NCI-H345 (cell line): Measurements from ENCODE around the gene DOCK3.
"Not testable (repeated sequence)": the region's sequence is repeated elsewhere in the genome, so short reads cannot be mapped to it uniquely, and the experiment has no call there.

Source experiments
- DNase-seq: peaks from one replicate; lab custom pipeline; 2025; lab: John Stamatoyannopoulos, UW

The DOCK3 gene

DNA sequence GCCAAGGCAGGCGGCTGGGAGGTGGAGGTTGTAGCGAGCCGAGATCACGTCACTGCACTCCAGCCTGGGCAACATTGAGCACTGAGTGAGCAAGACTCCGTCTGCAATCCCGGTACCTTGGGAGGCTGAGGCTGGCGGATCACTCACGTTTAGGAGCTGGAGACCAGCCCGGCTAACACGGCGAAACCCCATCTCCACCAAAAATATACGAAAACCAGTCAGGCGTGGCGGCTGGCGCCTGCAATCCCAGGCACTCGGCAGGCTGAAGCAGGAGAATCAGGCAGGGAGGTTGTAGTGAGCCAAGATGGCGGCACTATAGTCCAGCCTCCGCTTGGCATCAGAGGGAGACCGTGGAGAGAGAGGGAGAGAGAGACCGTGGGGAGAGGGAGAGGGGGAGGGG is 129.6 kb downstream of the DOCK3 start:
- DNase-seq: not testable (repeated sequence)

DNA sequence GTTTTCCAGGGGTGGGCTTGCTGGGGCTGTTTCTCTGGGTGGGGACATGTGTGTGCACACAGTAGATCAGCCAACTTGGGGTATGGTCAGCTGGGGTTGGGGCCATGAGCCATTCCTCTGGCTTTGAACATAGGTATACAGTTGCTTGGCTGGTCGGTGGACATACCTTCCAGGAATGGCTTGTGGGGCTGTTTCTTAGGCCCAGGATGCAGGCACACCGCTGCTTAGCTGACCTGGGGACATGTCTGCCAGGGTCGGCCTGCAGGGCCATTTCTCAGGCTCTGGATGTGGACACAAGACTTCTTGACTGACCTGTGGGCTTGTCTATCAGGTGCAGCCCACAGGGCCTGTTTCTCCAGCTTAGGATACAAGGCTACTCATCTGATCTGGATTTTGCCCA is 130.6 kb downstream of the DOCK3 start:
- no peak for DNase-seq

DNA sequence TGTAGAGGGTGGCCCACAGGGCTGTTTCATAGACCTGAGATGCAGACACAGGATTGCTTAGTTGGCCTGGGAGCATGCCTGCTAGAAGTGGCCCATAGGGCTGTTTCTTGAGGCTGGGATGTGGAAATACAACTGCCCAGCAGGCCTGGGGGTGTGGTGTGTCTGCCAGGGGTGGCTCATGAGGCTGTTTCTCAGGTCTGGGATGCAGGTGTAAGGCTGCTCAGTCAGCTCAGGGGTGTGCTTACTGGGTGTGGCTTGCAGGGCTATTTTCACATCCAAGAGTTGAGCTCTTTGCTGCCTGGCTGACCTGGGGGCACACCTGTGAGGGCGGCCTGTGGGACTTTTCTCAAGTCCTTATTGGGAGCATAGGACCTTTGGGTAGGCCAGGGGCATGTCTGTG is 131.3 kb downstream of the DOCK3 start:
- DNase-seq: no peak

DNA sequence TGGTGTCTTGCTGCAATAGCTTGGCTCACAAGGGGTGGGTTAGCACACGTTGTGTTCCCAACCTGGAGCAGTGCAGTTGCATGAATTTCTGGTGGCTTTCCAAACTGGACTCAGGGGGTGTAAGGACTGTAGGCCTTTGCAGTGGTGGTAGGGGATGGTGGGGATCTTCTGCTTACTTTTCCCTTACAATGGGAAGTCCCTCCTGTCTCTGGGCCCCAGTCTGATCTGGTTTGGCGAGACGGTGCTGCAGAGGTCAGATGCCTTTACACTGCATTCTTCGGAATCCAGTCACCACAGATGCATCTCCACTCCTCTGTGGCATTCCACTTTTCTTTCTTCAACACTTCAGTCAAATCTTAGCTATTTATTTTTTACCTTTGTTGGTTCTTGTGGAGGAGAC is 132.1 kb downstream of the DOCK3 start:
- no peak for DNase-seq

DNA sequence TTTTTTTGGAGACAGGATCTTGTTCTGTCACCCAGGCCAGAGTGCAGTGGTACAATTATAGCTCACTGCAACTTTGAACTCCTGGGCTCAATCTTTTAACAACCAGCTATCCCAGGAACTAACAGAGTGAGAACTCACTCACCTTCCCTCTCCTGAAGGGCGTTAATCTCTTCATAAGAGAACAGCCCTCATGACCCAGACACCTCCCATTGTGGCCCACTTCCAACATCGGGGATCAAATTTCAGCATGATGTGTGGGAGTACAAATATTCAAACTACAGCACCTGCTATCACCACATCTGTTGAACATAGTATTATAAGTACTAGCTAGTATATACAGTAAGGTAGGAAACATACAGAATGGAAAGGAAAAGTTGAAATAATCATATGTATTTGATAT is 132.5 kb downstream of the DOCK3 start:
- DNase-seq: peak; percentile 73

DNA sequence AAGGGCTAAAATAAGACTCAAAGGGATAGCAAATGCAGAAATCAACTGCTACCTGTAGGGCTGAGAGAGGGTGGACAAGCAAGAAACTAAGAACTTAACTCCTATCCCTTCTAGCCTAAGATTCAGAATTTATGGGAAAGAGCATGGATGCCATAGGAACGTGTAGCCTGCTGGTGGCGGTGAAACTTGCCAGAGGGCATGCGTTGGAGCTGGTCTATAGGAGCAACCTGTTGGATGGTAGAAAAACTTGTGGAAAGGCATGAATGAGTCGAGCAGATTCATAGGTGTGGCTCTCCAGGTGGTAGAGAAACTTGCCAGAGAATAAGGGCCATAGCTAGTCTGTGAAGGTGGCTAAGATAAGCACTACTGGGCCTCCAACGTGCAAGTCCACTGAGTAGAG is 137.2 kb downstream of the DOCK3 start:
- no peak for DNase-seq

DNA sequence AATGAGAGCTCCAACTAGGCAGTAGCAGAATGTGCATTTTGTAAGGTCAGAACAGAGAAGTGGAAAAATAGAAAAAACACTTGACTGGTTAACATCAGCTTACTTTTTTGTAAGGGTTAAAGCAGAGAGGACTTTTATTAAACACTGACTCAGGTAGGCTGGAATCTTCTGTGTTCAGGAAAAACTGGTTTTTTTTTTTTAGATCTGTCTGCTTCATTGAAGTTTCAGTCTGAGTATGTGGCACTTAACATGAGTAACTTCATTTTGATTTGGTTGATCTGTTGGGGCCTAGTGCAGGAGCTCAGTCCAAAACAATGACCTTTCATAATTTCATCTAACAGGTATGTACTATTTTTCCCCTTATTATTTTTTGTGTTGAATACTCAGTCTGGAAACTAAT is 141.1 kb downstream of the DOCK3 start:
- no peak for DNase-seq

DNA sequence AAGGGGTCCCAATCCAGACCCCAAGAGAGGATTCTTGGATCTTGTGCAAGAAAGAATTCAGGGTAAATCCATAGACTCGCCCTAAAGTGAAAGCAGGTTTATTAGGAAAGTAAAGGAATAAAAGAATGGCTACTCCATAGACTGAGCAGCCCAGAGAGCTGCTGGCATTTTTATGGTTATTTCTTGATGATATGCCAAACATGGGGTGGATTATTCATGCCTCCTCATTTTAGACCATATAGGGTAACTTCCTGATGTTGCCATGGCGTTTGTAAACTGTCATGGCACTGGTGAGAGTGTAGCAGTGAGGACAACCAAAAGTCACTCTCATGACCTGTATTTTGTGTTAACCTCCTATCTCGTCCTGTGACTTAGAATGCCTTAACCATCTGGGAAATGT is 142.2 kb downstream of the DOCK3 start:
- no peak for DNase-seq

DNA sequence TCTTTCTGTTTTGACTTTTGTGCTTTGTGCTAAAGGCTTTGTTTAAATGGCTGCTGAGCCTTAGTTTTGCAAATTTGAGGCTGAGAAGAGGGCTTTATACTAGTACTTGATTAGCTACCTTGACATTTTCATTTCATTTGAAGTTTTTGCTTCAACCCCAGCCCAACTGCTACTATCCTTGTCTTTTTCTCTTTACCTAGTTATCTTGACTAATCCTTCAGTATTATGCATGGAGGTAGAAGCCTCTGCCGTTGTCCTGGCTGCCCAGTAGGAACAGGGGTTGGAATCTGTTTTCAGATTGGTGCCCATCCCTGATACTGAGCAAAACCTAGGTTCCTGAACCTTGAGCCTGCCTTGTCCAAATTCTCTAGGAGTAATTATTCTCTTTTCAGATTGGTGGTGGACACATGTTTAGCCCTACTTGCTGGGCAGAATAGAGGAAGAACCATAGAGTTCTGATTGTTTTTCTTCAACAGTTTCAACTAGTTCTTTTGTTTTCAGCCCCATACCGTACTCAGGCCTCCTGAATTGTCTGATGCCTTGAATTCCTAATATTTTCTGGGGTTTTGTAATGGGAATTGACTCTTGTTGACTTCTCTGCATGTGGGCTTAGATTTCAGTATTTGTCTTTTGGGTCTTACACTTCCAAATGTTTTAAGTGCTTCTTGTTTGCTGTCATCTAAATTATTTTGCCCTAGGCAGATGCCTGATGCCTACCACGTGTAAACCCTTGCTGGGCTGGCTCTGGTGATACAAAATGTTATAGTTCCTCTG is 143.2 kb downstream of the DOCK3 start:
- no peak for DNase-seq

DNA sequence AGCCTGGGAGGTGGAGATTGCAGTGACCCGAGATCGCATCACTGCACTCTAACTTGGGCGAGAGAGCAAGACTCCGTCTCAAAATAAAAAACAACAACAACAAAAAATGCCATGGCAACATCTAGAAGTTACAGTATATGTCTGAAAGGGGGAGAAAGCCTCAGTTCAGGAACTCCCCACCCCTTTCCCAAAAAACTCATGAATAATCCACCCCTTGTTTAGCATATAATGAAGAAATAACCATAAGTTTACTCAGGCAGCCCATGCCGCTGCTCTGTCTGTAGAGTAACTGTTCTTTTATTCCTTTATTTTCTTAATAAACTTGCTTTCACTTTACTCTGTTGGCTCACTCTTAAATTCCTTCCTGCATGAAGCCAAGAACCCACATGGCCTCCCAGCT is 145.2 kb downstream of the DOCK3 start:
- DNase-seq: no peak

DNA sequence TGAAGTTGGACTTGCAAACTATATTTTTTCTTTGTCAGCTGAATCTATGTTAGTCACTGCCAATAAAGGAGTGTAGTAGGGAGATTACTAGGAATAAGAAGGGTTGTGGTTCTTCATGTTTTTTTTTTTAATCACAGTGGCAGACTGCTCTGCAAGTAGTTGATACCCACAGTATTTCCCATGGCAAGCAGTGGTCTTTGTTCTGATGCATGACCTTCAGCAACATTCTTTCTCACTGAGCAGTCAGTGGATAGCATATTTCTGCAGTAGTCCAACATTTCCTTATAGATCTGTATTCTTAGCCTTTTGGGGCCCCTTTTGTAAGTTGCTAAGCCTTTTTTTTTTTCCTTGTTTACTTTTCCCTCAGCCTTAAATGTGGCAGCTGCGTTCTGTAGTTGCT is 151.1 kb downstream of the DOCK3 start:
- no peak for DNase-seq

DNA sequence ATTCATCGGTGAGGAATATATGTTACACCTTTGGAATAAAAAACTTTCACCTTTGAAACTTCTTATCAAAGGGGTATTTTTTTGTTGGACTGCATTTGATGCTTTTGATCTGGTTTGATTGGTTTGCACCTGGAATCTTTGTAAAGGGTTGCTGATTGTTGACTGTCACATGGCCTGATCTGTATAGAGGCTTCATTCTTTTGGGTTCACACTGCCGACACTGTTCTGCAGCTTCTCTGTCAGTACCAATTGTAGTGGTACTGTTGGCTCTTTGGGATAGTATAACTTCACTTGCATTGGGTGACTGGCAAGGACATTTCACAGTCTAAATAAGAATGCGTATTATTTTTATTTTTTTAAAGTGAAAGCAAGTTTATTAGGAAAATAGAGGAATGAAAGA is 155.7 kb downstream of the DOCK3 start:
- DNase-seq: no peak

DNA sequence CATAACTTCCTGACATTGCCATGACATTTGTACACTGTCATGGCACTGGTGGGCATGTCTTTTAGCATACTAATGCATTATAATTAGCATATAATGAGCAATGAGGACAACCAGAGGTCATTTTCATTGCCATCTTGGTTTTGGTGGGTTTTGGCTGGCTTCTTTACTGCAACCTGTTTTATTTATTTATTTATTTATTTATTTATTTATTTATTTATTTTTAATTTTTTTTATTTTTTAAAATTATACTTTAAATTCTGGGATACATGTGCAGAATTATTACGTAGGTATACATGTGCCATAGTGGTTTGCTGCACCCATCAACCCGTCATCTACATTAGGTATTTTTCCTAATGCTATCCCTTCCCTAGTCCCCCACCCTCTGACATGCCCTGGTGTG is 156.3 kb downstream of the DOCK3 start:
- not testable (repeated sequence) for DNase-seq

DNA sequence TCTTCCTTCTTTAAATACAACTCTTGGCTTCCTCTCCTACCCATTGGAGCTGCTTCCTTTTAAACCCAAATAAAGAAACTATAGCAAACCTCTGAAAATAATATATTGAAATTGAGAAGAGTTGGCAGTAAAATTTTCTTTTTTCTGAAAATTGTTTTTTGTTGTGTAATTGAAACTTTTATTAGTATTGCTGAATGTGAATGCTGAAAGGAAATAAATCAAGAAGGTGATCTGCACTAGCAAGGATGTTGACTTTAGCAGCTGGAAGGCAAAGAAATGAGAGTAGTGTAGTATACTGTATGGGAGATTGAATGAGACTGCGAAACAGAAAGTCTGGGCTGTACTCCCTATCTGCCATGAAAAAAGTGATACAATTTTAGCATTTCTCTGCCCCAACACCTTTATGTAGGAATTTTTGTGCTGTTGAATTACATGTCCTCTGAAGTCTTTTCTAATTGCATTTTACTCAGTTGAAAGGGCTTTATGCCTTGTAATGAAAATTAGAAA is 166.3 kb downstream of the DOCK3 start:
- DNase-seq: no peak

DNA sequence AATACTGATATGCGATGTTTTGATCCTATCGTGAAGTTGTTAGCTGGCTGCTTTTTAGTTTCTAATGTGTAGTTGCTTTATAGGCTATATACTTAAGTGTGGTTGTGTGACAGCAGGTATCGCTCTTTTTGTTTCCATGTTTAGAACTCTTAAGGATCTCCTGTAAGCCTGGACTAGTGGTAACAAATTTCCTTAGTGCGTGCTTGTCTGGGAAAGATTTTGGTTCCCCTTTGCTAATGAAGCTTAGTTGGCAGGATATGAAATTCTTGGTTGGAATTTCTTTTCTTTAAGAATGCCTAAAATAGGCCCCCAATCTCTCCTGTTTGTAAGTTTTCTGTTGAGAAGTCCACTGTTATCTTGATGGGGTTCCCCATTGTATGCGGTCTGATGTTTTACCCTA is 173.6 kb downstream of the DOCK3 start:
- no peak for DNase-seq

DNA sequence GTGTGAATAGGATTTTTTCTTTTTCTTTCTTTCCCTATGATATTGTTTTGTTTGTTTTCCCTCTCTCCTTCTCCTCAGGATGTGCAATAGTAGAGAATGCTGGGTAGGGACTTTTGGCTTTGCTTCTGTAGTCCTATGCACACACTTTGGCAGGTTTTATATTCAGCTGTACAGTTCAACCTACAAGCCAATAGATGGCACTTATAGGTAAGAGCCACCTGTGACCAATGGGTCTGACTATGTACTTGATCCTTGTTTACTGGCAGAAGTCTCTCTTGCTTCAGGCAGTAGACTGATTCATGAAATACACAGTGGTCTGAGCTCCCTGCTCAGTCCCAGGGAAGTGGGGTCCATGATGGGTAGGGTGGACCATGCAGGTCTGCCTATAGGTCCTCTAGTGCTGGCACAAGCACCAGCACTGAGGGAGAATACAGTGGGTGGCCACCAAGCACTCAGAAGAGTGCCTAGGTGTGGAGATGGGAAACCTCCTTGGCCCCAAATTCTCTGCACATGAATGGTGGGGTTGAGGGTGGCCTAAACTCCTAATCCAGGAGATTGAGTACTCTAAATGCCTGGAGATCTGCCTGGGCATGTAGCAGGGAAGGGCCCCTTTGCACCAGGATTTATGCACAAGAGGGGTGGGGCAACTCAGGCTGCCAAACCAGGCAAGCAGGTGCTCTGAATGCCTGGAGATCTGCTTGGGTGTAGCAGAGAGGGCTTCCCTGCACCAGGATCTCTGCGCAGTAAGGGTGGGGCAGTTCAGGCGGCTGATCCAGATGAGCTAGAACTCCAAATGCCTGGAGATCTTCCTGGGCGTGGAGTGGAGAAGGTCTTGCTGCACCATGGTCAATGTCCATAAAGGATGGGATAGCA is 176.1 kb downstream of the DOCK3 start:
- DNase-seq: no peak

DNA sequence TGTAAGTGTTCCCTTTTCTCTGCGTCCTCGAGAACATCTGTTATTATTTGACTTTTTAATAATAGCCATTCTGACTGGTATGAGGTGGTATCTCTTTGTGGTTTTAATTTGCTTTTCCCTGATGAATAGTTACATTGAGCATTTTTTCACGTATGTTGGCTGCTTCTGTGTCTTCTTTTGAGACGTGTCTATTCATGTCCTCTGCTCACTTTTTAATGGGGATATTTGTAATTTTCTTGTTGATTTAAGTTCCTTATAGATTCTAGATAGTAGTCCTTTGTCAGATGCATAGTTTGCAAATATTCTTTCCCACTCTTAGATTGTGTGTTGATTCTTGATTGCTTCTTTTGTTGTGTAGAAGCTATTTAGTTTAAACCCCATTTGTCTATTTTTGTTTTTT is 179.2 kb downstream of the DOCK3 start:
- no peak for DNase-seq

DNA sequence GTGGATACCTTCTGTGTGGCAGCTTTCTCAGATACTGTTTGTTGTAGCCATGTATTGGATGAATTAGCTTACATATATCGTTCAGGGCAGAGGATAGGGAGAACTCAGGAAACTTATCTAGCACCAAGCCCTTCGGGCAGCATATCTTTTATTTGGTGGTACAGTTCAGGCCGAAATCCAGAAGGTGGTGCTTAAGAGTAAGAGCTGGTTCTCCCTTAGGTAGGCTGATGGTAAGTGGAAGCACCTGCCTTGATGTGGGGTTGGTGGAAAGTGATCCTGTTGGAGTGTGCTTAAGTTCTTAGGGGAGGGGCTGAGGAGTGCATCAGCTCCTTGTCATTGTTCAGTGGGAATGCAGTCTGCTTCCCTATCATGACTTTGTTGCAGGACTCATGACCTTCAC is 187.5 kb downstream of the DOCK3 start:
- DNase-seq: no peak

DNA sequence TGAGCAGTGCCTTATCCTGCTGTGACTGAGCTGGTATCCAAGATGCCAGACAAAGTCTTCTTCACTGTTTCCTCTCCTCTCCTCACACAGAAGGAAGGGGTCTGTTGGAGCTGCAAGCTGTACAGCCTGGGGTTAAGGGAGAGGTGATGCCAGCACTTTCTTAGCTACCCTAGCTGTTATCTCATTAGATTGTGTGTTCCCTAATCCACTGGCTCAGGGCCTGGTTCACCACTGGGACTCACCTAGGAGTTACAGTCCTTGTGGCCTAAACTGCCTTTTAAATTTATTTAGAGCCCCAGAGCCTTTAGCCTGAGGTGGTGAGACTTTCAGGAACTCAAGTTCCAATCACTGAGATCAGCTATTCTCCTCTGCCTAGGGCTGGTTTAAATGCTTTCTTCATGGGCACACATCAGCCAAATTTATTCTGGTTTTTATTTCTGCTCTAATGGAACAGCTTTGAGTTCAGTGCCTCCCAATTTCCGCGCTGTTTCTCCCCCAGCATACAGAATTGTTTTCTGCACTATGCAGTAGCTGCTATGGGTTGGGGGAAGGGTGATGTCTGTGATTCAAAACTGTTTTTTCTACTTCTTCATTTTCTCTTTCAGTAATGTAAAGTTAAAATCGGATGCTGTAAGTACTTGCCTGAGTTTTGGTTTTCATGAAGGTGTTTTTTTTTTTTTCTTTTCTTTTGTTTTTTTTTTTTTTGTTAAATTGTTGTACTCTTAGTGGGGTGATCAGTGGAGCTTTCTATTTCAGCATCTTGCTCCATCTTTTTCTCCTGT is 198.8 kb downstream of the DOCK3 start:
- no peak for DNase-seq

DNA sequence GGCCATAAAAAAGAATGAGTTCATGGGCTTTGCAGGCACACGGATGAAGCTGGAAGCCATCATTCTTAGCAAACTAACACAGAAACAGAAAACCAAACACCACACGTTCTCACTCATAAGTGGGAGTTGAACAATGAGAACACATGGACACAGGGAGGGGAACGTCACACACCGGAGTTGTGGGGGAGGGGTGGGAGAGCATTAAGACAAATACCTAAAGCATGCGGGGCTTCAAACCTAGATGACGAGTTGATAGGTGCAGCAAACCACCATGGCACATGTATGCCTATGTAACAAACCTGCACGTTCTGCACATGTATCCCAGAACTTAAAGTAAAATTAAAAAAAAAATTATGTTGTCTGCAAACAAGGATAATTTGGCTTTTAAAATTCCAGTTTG is 200.1 kb downstream of the DOCK3 start:
- DNase-seq: not testable (repeated sequence)

DNA sequence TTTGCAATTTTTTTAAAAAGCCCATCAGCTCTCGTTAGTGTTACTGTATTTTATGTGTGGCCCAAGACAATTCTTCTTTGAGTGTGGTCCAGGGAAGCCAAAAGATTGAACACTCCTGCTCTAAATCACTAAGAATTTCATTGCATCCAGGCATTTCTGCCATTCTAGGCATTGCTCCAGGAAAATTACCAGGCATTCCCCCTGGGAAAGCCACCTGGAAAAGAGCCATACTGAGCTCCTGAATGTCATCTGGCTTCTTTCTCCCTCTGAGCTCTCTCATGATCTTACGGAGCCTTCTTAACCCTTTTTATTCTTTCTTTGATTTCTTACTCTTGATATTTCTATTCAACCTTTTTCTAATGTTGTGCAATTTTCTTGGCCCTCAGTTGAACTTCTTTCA is 202.2 kb downstream of the DOCK3 start:
- no peak for DNase-seq

DNA sequence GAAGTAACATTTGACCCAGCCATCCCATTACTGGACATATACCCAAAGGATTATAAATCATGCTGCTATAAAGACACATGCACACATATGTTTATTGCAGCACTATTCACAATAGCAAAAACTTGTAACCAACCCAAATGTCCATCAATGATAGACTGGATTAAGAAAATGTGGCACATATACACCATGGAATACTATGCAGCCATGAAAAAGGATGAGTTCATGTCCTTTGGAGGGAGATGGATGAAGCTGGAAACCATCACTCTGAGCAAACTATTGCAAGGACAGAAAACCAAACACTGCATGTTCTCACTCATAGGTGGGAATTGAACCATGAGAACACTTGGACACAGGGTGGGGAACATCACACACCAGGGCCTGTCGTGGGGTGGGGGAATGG is 208.0 kb downstream of the DOCK3 start:
- DNase-seq: not testable (repeated sequence)
